ENCODE data around the gene UNC5CL. TPM values are rescaled to one million over a fixed set of nuclear protein-coding genes. Genes with fewer than 3 reads are reported as not detected.

The UNC5CL gene
- total and polyA plus RNA-seq, 2 of the 4 experiments (the other 2 are of a cell fraction) = not detected

- no peak for DNase-seq
- 60% methylated on average over 1 of the region's 3 CpGs; no CpG with 5 or more reads in 1 of the 2 experiments for WGBS, 2 experiments (ENCODE audit: extremely low coverage in 2 of 2, insufficient read length in 1 of 2)
Measured at GRCh38 chr6:41038205-41038604, 816 bp downstream of the UNC5CL start.

More at GRCh38 chr6:41038205-41038604, 816 bp downstream of the UNC5CL start:
- H3K79me1 ChIP-seq (ENCODE audit: low read depth in 1 of 2, low read length in 2 of 2) = no peaks in the 10 kb centered on the region
- no TSS peak for BruUV-seq (replicated peaks)
- TF ChIP-seq, protein P1, sequence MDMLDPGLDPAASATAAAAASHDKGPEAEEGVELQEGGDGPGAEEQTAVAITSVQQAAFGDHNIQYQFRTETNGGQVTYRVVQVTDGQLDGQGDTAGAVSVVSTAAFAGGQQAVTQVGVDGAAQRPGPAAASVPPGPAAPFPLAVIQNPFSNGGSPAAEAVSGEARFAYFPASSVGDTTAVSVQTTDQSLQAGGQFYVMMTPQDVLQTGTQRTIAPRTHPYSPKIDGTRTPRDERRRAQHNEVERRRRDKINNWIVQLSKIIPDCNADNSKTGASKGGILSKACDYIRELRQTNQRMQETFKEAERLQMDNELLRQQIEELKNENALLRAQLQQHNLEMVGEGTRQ (IDR thresholded peaks at IDR 0.05; ENCODE audit: low read depth, low read length) = no peak
- no peak overlapping the region for H3K27ac ChIP-seq (ENCODE audit: insufficient read depth, low read length)
- no peak overlapping the region for H2AFZ ChIP-seq (replicated peaks; ENCODE audit: low read length, poor library complexity)
- dilution Hi-C loops (cut with HindIII; ENCODE audit: low sequenced_read_pairs, unreplicated experiment) (no loop called here), intact Hi-C loops (cut with micrococcal nuclease) (no loop called here), in situ Hi-C loops (cut with MboI; ENCODE audit: low sequenced_read_pairs) (loop anchor here (25.0 kb wide), 2 partner anchors 1051 to 1676 kb away; no protein-coding TSS in a partner anchor)
- no peaks in the 10 kb centered on the region for H3K9me3 ChIP-seq (ENCODE audit: control insufficient read depth, insufficient read depth, low read length)
- H4K91ac ChIP-seq (ENCODE audit: insufficient read depth, low read depth, low read length) = no peak overlapping the region
- no peak overlapping the region for H2BK15ac ChIP-seq (ENCODE audit: low read depth, low read length)
- no peak overlapping the region for H2AK5ac ChIP-seq (ENCODE audit: low read depth, low read length)
- H3K9me1 ChIP-seq (ENCODE audit: insufficient read depth, low read length) = no peaks in the 10 kb centered on the region
- H3K27me3 ChIP-seq (ENCODE audit: control insufficient read depth, insufficient read depth, low read length) = peaks cover 14% of the 10 kb centered on the region
- no peaks in the 10 kb centered on the region for H4K20me1 ChIP-seq (ENCODE audit: insufficient read depth, low read length)
- no peak overlapping the region for H3K23ac ChIP-seq (ENCODE audit: low read depth, low read length)
- H3K4me3 ChIP-seq (ENCODE audit: insufficient read depth, low read depth, low read length) = no peak overlapping the region
- no peak overlapping the region for H2BK5ac ChIP-seq (ENCODE audit: low read depth, low read length, poor library complexity, severe bottlenecking)
- H4K8ac ChIP-seq (ENCODE audit: low read depth in 2 of 2, low read length in 2 of 2) = no peak overlapping the region
- H2BK20ac ChIP-seq (ENCODE audit: low read depth, low read length) = no peak overlapping the region
- ChIA-PET POLR2A (ENCODE audit: unreplicated experiment) (no interaction called here), CTCF (no interaction called here)
- H3K9ac ChIP-seq (ENCODE audit: low read depth, low read length) = no peak overlapping the region
- H3K36me3 ChIP-seq (ENCODE audit: control insufficient read depth, insufficient read depth, low read length) = no peaks in the 10 kb centered on the region
- H3K4me2 ChIP-seq (ENCODE audit: low read depth, low read length) = no peak overlapping the region
- ATAC-seq (ENCODE audit: low read depth) = no peak
- H3K4ac ChIP-seq (ENCODE audit: low read depth, low read length) = no peak overlapping the region
- H4K5ac ChIP-seq (ENCODE audit: low read depth, low read length) = no peak overlapping the region
- H3K56ac ChIP-seq (ENCODE audit: extremely low read depth, insufficient read depth, low read length) = no peak overlapping the region
- no peaks in the 10 kb centered on the region for H3K4me1 ChIP-seq (ENCODE audit: control insufficient read depth, insufficient read depth, low read length)
- H2BK120ac ChIP-seq (ENCODE audit: low read depth, low read length) = no peak overlapping the region
- no peak overlapping the region for H2AK9ac ChIP-seq (replicated peaks; ENCODE audit: low read depth, low read length, poor library complexity)
- H3K14ac ChIP-seq (replicated peaks; ENCODE audit: low read depth, low read length) = no peak overlapping the region
- no peak overlapping the region for H3K18ac ChIP-seq (ENCODE audit: low read depth, low read length)

Measured in IMR-90 (cell line).